Measurements from ENCODE around the gene PLPPR3. TPM values are rescaled to one million over a fixed set of nuclear protein-coding genes. Genes with fewer than 3 reads are reported as not detected.
A peak's percentile ranks its signal among the peaks of the same experiment; 100 is the strongest.

PLPPR3 gene
- total RNA-seq, 2 donors from 2014 or later = not detected

DNA sequence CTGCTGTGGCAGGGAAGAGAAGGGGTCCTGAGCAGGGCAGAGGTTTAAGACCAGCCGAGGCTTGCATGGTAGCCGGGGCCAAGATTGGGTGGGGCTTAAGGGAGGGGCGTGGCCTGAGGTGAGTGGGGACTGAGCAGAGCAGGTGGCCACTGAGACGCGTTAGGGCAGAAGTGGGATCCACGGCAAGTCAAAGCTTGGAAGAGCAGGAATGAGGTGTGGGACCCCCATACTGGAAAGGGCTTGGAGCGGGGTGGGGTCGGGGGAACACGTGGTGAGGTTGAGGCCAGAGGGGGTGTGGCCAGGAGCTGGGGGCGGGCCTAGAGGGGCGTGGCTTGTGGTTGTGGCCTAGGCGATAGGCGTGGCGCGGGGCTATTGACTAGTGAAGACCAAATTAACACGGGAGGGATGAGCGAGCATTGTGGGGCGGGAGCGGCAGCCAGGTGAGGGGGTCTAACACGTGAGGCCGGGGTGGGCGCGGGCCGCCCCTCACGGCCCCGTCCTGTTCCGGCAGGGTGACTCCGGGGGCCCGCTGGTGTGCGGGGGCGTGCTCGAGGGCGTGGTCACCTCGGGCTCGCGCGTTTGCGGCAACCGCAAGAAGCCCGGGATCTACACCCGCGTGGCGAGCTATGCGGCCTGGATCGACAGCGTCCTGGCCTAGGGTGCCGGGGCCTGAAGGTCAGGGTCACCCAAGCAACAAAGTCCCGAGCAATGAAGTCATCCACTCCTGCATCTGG is 41.0 kb upstream of the PLPPR3 start:
- ATAC-seq (ENCODE audit: insufficient number of reproducible peaks, low FRiP score, low read depth) (no peak), DNase-seq (ENCODE audit: low spot score) (no peak)
- H3K27me3 ChIP-seq (replicated peaks; ENCODE audit: insufficient read depth) = peaks cover 7% of the 10 kb centered on the region
- no peak overlapping the region for H3K27ac ChIP-seq
- H3K9me3 ChIP-seq = no peaks in the 10 kb centered on the region
- peaks cover 2% of the 10 kb centered on the region for H3K36me3 ChIP-seq
- peaks cover 0 to 11% of the 10 kb centered on the region in 2 donors for H3K4me1 ChIP-seq (ENCODE audit: control insufficient read depth in 1 of 2, low read depth in 2 of 2)
- TF ChIP-seq, protein P1, sequence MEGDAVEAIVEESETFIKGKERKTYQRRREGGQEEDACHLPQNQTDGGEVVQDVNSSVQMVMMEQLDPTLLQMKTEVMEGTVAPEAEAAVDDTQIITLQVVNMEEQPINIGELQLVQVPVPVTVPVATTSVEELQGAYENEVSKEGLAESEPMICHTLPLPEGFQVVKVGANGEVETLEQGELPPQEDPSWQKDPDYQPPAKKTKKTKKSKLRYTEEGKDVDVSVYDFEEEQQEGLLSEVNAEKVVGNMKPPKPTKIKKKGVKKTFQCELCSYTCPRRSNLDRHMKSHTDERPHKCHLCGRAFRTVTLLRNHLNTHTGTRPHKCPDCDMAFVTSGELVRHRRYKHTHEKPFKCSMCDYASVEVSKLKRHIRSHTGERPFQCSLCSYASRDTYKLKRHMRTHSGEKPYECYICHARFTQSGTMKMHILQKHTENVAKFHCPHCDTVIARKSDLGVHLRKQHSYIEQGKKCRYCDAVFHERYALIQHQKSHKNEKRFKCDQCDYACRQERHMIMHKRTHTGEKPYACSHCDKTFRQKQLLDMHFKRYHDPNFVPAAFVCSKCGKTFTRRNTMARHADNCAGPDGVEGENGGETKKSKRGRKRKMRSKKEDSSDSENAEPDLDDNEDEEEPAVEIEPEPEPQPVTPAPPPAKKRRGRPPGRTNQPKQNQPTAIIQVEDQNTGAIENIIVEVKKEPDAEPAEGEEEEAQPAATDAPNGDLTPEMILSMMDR (IDR thresholded peaks at IDR 0.05) = no peak
- peak overlapping the region; percentile 25 for H3K4me3 ChIP-seq

DNA sequence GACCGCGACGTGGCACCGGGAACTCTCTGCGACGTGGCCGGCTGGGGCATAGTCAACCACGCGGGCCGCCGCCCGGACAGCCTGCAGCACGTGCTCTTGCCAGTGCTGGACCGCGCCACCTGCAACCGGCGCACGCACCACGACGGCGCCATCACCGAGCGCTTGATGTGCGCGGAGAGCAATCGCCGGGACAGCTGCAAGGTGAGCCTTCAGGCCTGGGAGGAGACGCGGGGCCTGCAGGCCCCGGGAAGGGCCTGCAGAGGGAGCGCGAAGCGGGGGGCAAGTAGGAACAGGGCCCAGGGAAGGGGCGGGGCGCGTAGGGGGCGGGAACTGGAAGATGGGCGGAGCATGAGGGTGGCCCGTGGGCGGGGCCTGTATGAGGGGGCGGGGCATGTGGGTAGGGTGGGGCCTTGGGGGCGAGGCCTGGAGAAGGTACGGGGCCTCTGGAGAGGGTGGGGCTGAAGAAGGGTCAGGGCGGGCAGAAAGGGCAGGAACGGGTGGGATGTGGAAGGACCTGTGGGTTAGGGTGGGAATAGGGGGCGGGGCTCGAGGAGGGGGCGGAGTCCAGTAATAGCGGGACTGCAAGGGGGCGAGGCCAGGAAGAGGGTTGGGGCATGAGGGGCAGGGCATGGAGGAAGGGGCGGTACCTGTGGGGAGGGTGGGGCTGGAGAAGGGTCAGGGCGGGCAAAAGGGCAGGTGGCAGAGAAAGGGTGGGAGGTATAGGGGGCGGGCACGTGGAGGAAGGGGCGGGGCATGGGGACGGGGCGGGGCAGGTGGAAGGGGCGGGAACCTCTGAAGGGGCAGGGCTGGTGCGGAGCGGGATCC is 40.2 kb upstream of the PLPPR3 start:
- no peaks in the 10 kb centered on the region for H3K36me3 ChIP-seq
- H3K4me1 ChIP-seq (ENCODE audit: control insufficient read depth in 1 of 2, low read depth in 2 of 2) = peaks cover 0 to 11% of the 10 kb centered on the region in 2 donors
- no peak overlapping the region for H3K4me3 ChIP-seq
- no peak overlapping the region for H3K27ac ChIP-seq
- TF ChIP-seq, protein P1 (IDR thresholded peaks at IDR 0.05) = no peak
- no peaks in the 10 kb centered on the region for H3K9me3 ChIP-seq
- H3K27me3 ChIP-seq (replicated peaks; ENCODE audit: insufficient read depth) = peaks cover 7% of the 10 kb centered on the region
- DNase-seq (ENCODE audit: low spot score) (no peak), ATAC-seq (ENCODE audit: insufficient number of reproducible peaks, low FRiP score, low read depth) (no peak)

DNA sequence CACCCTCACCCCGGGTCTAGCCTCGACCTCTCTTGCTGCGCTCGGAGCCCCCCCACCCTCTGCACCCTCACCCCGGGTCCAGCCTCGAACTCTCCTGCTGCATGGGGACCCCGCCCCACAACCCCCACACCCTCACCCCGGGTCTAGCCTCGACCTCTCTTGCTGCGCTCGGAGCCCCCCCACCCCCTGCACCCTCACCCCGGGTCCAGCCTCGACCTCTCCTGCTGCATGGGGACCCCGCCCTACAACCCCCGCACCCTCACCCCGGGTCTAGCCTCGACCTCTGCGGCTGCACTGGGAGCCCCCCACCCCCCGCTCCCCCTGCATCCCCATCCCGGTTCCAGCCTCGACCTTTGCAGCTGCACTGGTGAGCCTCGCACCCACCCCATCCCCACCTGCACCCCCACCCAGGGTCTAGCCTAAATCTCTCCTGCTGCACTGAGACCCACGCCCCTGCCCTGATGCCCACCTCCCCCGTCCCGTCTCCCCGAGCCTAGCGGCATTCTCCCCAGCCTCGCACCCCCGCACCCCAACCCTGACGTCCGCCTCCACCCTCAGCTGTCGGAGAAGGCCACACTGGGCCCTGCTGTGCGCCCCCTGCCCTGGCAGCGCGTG is 39.5 kb upstream of the PLPPR3 start:
- no peak overlapping the region for H3K27ac ChIP-seq
- H3K9me3 ChIP-seq = no peaks in the 10 kb centered on the region
- H3K4me3 ChIP-seq = no peak overlapping the region
- TF ChIP-seq, protein P1 (IDR thresholded peaks at IDR 0.05) = no peak
- H3K36me3 ChIP-seq = no peaks in the 10 kb centered on the region
- DNase-seq (ENCODE audit: low spot score) (no peak), ATAC-seq (ENCODE audit: insufficient number of reproducible peaks, low FRiP score, low read depth) (no peak)
- H3K4me1 ChIP-seq (ENCODE audit: control insufficient read depth in 1 of 2, low read depth in 2 of 2) = peaks cover 0 to 11% of the 10 kb centered on the region in 2 donors
- H3K27me3 ChIP-seq (replicated peaks; ENCODE audit: insufficient read depth) = peaks cover 7% of the 10 kb centered on the region

DNA sequence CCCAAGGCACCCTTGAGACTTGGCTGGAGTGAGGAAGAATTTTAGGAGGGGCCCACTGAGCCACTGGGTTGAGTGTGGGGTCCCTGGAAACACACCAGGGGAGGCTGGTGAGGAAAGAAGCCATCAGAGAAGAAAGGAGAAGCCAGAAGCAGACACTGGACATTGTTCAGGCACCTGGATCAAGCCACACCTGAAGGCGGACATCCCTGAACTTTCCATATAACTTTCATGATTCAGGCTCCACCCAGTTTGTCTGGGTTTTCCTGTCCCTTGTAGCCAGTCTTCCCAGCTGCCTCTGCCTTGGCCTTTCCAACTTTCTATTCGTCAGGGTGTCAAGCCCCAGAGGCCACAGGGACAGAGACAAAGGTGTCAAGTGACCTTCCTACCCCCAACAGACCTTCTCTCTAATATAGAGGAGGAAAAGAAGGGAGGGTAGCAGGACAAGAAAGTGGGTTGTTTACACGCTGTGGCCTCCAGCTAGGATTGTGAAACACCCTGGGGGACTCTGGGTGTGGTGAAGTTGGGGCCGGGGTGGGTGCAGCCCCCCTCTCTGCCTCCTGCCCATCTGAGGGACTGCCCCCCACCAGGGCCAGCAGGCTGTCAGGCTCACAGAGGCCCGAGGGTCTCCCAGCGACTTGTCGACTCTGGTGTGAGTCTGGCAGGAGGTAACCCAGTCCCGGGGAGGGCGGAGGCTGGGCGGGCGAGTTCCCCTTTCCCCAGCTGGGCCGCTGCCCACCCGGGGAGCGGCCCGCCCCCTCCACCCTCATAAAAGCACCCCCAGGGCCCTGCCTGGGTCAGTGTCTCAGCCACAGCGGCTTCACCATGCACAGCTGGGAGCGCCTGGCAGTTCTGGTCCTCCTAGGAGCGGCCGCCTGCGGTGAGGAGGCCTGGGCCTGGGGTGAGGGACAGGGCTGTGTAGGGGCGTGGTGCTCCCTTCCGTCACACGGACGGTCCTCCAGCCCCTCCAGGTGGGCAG is 37.4 kb upstream of the PLPPR3 start, which contains the start of gene CFD:
CFD (plus strand) TSS at position 797 of the 976 bp plus-strand sequence; CDS start at position 823, 26 bp downstream.
- TF ChIP-seq, protein P1 (IDR thresholded peaks at IDR 0.05) = no peak
- DNase-seq (ENCODE audit: low spot score) (no peak), ATAC-seq (ENCODE audit: insufficient number of reproducible peaks, low FRiP score, low read depth) (no peak)
- Histone ChIP-seq H3K27ac (peak within 1 kb of the TSS in 1 of 2 donors; percentile 17), H3K36me3 (no peaks in the 10 kb centered on the region), H3K4me3 (peak within 1 kb of the TSS; percentile 50), H3K4me1 (ENCODE audit: control insufficient read depth in 1 of 2, low read depth in 2 of 2) (peaks cover 0 to 11% of the 10 kb centered on the region in 2 donors), H3K9me3 (no peaks in the 10 kb centered on the region), H3K27me3 (replicated peaks; ENCODE audit: insufficient read depth) (peaks cover 7% of the 10 kb centered on the region)

Data from thoracic aorta (tissue), 2 donors.